Forelimb muscle (tissue), 1 donor: ENCODE measurements around the gene LINC01488. TPM values are rescaled to one million over a fixed set of nuclear protein-coding genes. Genes with fewer than 3 reads are reported as not detected.
A peak's percentile ranks its signal among the peaks of the same experiment; 100 is the strongest.

Experiments used
- DNase-seq: peaks from one replicate; pipeline ENCODE4 v3.0.0-alpha.2; 2013; ENCODE audit warnings: low read depth
- polyA plus RNA-seq: library from polyadenylated mRNA; unstranded; fragments of 120-200 nt; gene quantifications from one replicate; pipeline ENCODE4 v1.2.1, GENCODE V29; 2013; ENCODE audit not compliant: insufficient read length

LINC01488 gene
- polyA plus RNA-seq, 1 donor: 0.08 TPM

GRCh38 chr11:69445131-69445470 is 36.4 kb upstream of the LINC01488 start:
- no peak for DNase-seq

- no peak for DNase-seq
These were observed 35.4 kb upstream of the LINC01488 start for GRCh38 chr11:69446108-69446507.

- DNase-seq: no peak
These were observed 33.7 kb upstream of the LINC01488 start for GRCh38 chr11:69447786-69448185.

- DNase-seq: no peak
These were observed 32.8 kb upstream of the LINC01488 start for GRCh38 chr11:69448471-69449284.

GRCh38 chr11:69449320-69450063 is 32.0 kb upstream of the LINC01488 start:
- no peak for DNase-seq

GRCh38 chr11:69450064-69450856 is 31.2 kb upstream of the LINC01488 start:
- no peak for DNase-seq

- DNase-seq: no peak
These were observed 30.6 kb upstream of the LINC01488 start for GRCh38 chr11:69450857-69451220.

GRCh38 chr11:69451289-69451688 is 30.2 kb upstream of the LINC01488 start:
- no peak for DNase-seq

- no peak for DNase-seq
These were observed 29.1 kb upstream of the LINC01488 start for GRCh38 chr11:69452206-69452987.

- DNase-seq: no peak
These were observed 28.3 kb upstream of the LINC01488 start for GRCh38 chr11:69453151-69453550.

- DNase-seq: no peak
These were observed 27.4 kb upstream of the LINC01488 start for GRCh38 chr11:69454018-69454417.

GRCh38 chr11:69455969-69456368 is 25.5 kb upstream of the LINC01488 start:
- DNase-seq: no peak

GRCh38 chr11:69456712-69457111 is 24.8 kb upstream of the LINC01488 start:
- DNase-seq: no peak

- no peak for DNase-seq
These were observed 21.5 kb upstream of the LINC01488 start for GRCh38 chr11:69459848-69460539.

- DNase-seq: no peak
These were observed 20.8 kb upstream of the LINC01488 start for GRCh38 chr11:69460540-69461257.

- no peak for DNase-seq
These were observed 20.0 kb upstream of the LINC01488 start for GRCh38 chr11:69461272-69461962.

- no peak for DNase-seq
These were observed 19.1 kb upstream of the LINC01488 start for GRCh38 chr11:69462106-69462951.

GRCh38 chr11:69463181-69463994 is 18.1 kb upstream of the LINC01488 start:
- peak; percentile 81 for DNase-seq
